ENCODE results near the gene CLTCL1. TPM values are rescaled to one million over a fixed set of nuclear protein-coding genes. Genes with fewer than 3 reads are reported as not detected.

CLTCL1 gene
- total and polyA plus RNA-seq, 4 experiments from 2014 or later = 0.80 to 1.7 TPM; not detected in 2

DNA sequence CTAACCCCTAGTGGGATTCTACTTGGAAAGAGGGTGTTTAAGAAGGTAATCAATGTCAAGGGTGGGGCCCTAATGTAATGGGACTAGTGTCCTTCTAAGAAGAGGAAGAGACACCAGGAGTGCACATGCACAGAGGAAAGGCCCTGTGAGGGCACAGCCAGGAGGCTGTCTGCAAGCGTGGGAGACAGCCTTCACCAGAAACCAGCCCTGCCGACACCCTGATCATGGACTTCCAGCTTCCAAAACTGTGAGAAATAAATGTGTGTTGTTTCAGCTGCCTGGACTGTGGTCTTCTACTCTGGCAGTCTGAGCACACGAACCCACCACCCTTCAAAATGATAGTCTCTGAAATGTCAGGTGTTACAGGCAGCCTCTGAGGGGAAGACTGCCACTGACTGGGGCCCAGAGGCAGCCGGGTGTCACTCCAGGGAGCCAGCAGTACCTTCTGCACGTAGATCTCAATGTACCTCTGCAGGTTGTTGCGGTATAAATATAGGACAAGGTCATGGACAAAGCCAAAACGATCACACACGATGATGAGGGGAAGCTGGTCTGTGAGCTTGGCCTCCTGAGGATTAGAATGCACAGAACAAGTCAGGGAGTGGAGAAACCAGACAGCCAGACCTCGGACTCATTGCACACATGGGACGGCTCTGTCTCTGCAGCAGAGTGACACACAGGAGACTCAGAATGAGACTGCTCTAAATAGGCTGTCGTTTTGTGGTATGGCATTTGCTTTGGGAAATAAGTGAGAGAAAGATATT is 69.1 kb downstream of the CLTCL1 start:
- Histone ChIP-seq H3K27ac (ENCODE audit: low read depth, low read length) (no peak overlapping the region), H3K9me3 (ENCODE audit: control insufficient read depth in 1 of 2, low read length in 2 of 2) (no peaks in the 10 kb centered on the region), H3K4me1 (ENCODE audit: insufficient read depth, low read length) (peaks cover 7% of the 10 kb centered on the region), H3K36me3 (ENCODE audit: insufficient read depth, low read length) (no peaks in the 10 kb centered on the region), H3K27me3 (ENCODE audit: insufficient read depth, low read length) (no peaks in the 10 kb centered on the region), H3K4me3 (ENCODE audit: low read length in 2 of 2) (no peak overlapping the region)
- intact Hi-C loops (cut with micrococcal nuclease) = no loop called here
- Mint-ChIP-seq H3K4me3 (no peak overlapping the region), H3K4me1 (peaks cover 0 to 4% (median 3%) of the 10 kb centered on the region in 4 donors), H3K9me3 (no peaks in the 10 kb centered on the region), H3K36me3 (no peaks in the 10 kb centered on the region), H3K27me3 (no peaks in the 10 kb centered on the region), H3K27ac (no peak overlapping the region)
- no peak for DNase-seq
- POLR2A ChIA-PET (ENCODE audit: partially characterized antibody) = no interaction called here
- CTCF ChIA-PET (ENCODE audit: partially characterized antibody) = interaction anchor here (1.7 kb wide), 1 partner anchor 408 kb away, joined by 6 read pairs; no protein-coding TSS in a partner anchor

DNA sequence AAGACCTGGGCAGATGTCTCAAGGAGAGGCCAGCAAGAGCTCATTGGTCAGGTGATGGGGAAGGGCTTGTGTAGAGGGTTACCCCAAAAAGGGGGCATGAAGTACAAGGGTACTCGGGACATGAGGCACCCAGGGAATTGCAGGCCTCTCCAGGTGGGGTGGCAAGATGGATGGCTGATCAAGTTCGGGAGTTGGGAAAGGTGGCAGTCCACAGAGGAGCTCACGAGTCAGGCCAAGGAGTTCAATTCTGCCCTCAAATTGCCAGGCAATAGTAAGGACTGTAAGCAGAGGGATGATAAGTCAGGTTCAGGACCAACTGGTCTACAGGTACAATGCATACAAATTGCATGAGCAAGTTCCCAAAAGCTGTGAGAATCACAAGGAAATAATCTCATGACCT is 70.7 kb downstream of the CLTCL1 start:
- Mint-ChIP-seq H3K27me3 (no peaks in the 10 kb centered on the region), H3K9me3 (no peaks in the 10 kb centered on the region), H3K27ac (no peak overlapping the region), H3K4me3 (no peak overlapping the region), H3K4me1 (peaks cover 0 to 4% (median 3%) of the 10 kb centered on the region in 4 donors), H3K36me3 (no peaks in the 10 kb centered on the region)
- H3K27me3 ChIP-seq (ENCODE audit: insufficient read depth, low read length) = no peaks in the 10 kb centered on the region
- no peak overlapping the region for H3K4me3 ChIP-seq (ENCODE audit: low read length in 2 of 2)
- ChIA-PET CTCF (ENCODE audit: partially characterized antibody) (interaction anchor here (1.0 to 1.2 kb wide), 2 partner anchors 10 to 40 kb away, joined by 3 read pairs; no protein-coding TSS in a partner anchor), POLR2A (ENCODE audit: partially characterized antibody) (no interaction called here)
- no peak overlapping the region for H3K27ac ChIP-seq (ENCODE audit: low read depth, low read length)
- DNase-seq = no peak
- no peaks in the 10 kb centered on the region for H3K9me3 ChIP-seq (ENCODE audit: control insufficient read depth in 1 of 2, low read length in 2 of 2)
- H3K36me3 ChIP-seq (ENCODE audit: insufficient read depth, low read length) = no peaks in the 10 kb centered on the region
- intact Hi-C loops (cut with micrococcal nuclease) = no loop called here
- peaks cover 7% of the 10 kb centered on the region for H3K4me1 ChIP-seq (ENCODE audit: insufficient read depth, low read length)

DNA sequence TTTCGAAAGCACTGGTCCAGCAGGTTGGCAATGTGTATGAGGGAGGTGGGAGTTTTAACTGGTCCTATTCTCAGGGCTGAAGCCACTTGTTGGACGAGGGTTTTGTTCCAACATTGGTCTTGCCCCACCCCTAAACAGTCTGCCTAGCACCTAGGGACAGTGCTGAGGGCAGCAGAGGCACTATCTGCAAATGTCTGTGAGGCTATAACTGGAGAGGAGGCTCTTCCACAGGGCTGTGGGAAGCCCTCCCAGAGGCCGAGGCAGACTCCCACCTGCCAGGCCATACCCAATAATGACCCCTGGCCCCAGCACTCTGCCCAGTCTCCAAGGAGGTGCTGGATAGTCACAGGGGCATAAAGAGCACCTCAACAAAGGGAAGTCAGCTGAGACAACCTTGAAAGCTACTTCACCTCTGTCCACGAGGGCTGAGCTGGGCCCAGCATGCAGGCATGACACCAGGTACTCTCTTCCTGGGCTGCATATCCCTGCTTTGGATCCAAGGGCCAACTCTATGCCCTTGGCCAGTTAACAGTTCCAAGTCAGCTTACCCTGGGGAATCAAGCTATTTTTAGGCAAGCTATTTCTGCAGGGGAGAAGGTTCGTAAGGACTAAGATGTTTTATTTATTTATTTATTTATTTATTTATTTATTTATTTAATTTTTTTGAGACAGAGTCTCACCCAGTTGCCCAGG is 72.8 kb downstream of the CLTCL1 start:
- no peaks in the 10 kb centered on the region for H3K27me3 Mint-ChIP-seq
- no peaks in the 10 kb centered on the region for H3K9me3 ChIP-seq (ENCODE audit: control insufficient read depth in 1 of 2, low read length in 2 of 2)
- H3K9me3 Mint-ChIP-seq = no peaks in the 10 kb centered on the region
- intact Hi-C loops (cut with micrococcal nuclease) = no loop called here
- ChIA-PET POLR2A (ENCODE audit: partially characterized antibody) (no interaction called here), CTCF (ENCODE audit: partially characterized antibody) (no interaction called here)
- H3K36me3 Mint-ChIP-seq = no peaks in the 10 kb centered on the region
- peaks cover 0 to 4% (median 3%) of the 10 kb centered on the region in 4 donors for H3K4me1 Mint-ChIP-seq
- H3K27ac ChIP-seq (ENCODE audit: low read depth, low read length) = no peak overlapping the region
- no peak overlapping the region for H3K27ac Mint-ChIP-seq
- H3K4me3 Mint-ChIP-seq = no peak overlapping the region
- H3K36me3 ChIP-seq (ENCODE audit: insufficient read depth, low read length) = no peaks in the 10 kb centered on the region
- no peaks in the 10 kb centered on the region for H3K27me3 ChIP-seq (ENCODE audit: insufficient read depth, low read length)
- H3K4me3 ChIP-seq (ENCODE audit: low read length in 2 of 2) = no peak overlapping the region
- peaks cover 7% of the 10 kb centered on the region for H3K4me1 ChIP-seq (ENCODE audit: insufficient read depth, low read length)
- no peak for DNase-seq

DNA sequence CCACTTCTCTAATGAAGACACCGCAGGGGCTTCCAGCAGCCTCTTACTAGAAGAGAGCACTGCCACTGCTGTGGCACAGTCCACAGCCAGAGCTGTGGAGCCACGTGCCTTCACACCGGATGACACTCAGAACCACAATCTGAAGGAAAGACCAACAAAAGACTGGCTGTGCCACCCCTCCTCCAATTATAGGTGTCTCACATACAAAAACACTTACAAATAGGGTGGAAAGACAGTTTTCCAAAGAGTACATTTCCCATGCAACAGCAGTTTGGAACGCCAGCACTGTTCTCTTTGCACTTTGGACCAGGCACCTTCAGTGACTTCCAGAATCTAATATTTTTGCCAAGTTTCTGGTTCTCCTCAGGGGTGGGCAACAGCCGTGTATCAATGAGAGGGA is 74.9 kb downstream of the CLTCL1 start:
- H3K27ac Mint-ChIP-seq = no peak overlapping the region
- H3K36me3 Mint-ChIP-seq = no peaks in the 10 kb centered on the region
- peaks cover 0 to 4% (median 3%) of the 10 kb centered on the region in 4 donors for H3K4me1 Mint-ChIP-seq
- H3K4me3 Mint-ChIP-seq = no peak overlapping the region
- Histone ChIP-seq H3K9me3 (ENCODE audit: control insufficient read depth in 1 of 2, low read length in 2 of 2) (no peaks in the 10 kb centered on the region), H3K36me3 (ENCODE audit: insufficient read depth, low read length) (no peaks in the 10 kb centered on the region), H3K27ac (ENCODE audit: low read depth, low read length) (no peak overlapping the region), H3K4me3 (ENCODE audit: low read length in 2 of 2) (no peak overlapping the region), H3K4me1 (ENCODE audit: insufficient read depth, low read length) (peaks cover 7% of the 10 kb centered on the region), H3K27me3 (ENCODE audit: insufficient read depth, low read length) (no peaks in the 10 kb centered on the region)
- ChIA-PET CTCF (ENCODE audit: partially characterized antibody) (no interaction called here), POLR2A (ENCODE audit: partially characterized antibody) (no interaction called here)
- no peak for DNase-seq
- no peaks in the 10 kb centered on the region for H3K9me3 Mint-ChIP-seq
- peaks cover 0 to 5% of the 10 kb centered on the region in 2 donors for H3K27me3 Mint-ChIP-seq
- intact Hi-C loops (cut with micrococcal nuclease) = no loop called here

DNA sequence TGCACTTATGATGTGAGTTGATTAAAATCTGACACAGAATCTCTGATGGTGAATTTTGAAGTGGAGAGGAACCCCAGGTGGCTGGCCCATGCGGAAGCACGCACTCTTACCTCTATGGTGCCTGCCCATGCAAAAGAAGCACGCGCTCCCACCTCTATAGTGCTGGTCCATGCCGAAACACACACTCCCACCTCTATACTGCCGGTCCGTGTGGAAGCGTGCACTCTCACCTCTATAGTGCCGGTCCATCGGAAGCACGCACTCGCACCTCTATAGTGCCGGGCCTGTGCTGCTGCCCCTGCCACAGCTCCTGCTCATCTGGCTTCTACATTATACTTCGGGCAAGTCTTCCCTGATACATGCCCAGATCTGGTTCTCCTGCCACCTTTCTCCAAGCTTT is 76.2 kb downstream of the CLTCL1 start:
- Histone ChIP-seq H3K36me3 (ENCODE audit: insufficient read depth, low read length) (no peaks in the 10 kb centered on the region), H3K4me3 (ENCODE audit: low read length in 2 of 2) (no peak overlapping the region), H3K27me3 (ENCODE audit: insufficient read depth, low read length) (no peaks in the 10 kb centered on the region), H3K4me1 (ENCODE audit: insufficient read depth, low read length) (peaks cover 7% of the 10 kb centered on the region), H3K9me3 (ENCODE audit: control insufficient read depth in 1 of 2, low read length in 2 of 2) (no peaks in the 10 kb centered on the region), H3K27ac (ENCODE audit: low read depth, low read length) (no peak overlapping the region)
- ChIA-PET POLR2A (ENCODE audit: partially characterized antibody) (no interaction called here), CTCF (ENCODE audit: partially characterized antibody) (no interaction called here)
- no peaks in the 10 kb centered on the region for H3K36me3 Mint-ChIP-seq
- H3K4me1 Mint-ChIP-seq = peaks cover 0 to 4% (median 3%) of the 10 kb centered on the region in 4 donors
- H3K4me3 Mint-ChIP-seq = no peak overlapping the region
- no peaks in the 10 kb centered on the region for H3K9me3 Mint-ChIP-seq
- no peak for DNase-seq
- intact Hi-C loops (cut with micrococcal nuclease) = no loop called here
- H3K27ac Mint-ChIP-seq = no peak overlapping the region
- H3K27me3 Mint-ChIP-seq = peaks cover 0 to 5% of the 10 kb centered on the region in 2 donors

DNA sequence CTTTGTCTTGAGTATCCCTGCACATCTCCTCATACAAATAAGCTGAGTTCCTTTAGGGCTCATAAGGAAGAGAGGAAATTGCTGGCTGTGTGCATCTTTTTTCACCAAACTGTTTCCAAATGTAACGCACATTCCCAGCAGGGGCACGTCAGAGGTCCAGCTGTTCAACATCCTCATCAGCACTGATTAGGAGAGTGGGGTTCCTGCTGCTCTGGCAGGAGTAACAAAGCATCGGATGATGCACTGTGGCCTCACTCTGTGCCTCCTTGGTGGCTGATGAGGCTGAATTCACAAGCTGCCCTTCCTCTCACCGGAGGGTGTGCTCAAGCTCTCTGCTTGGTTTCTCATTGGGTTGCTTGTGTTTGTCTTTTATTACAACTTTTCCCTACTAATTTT is 77.4 kb downstream of the CLTCL1 start:
- no peaks in the 10 kb centered on the region for H3K36me3 ChIP-seq (ENCODE audit: insufficient read depth, low read length)
- no peaks in the 10 kb centered on the region for H3K9me3 ChIP-seq (ENCODE audit: control insufficient read depth in 1 of 2, low read length in 2 of 2)
- Mint-ChIP-seq H3K27me3 (peaks cover 7 to 9% of the 10 kb centered on the region in 2 donors), H3K9me3 (no peaks in the 10 kb centered on the region), H3K27ac (no peak overlapping the region), H3K36me3 (peaks cover 0 to 8% of the 10 kb centered on the region in 2 donors), H3K4me3 (no peak overlapping the region), H3K4me1 (peaks cover 0 to 4% (median 3%) of the 10 kb centered on the region in 4 donors)
- H3K27me3 ChIP-seq (ENCODE audit: insufficient read depth, low read length) = no peaks in the 10 kb centered on the region
- POLR2A ChIA-PET (ENCODE audit: partially characterized antibody) = no interaction called here
- intact Hi-C loops (cut with micrococcal nuclease) = no loop called here
- no peak for DNase-seq
- CTCF ChIA-PET (ENCODE audit: partially characterized antibody) = no interaction called here
- H3K4me1 ChIP-seq (ENCODE audit: insufficient read depth, low read length) = peaks cover 7% of the 10 kb centered on the region
- H3K27ac ChIP-seq (ENCODE audit: low read depth, low read length) = no peak overlapping the region
- no peak overlapping the region for H3K4me3 ChIP-seq (ENCODE audit: low read length in 2 of 2)

DNA sequence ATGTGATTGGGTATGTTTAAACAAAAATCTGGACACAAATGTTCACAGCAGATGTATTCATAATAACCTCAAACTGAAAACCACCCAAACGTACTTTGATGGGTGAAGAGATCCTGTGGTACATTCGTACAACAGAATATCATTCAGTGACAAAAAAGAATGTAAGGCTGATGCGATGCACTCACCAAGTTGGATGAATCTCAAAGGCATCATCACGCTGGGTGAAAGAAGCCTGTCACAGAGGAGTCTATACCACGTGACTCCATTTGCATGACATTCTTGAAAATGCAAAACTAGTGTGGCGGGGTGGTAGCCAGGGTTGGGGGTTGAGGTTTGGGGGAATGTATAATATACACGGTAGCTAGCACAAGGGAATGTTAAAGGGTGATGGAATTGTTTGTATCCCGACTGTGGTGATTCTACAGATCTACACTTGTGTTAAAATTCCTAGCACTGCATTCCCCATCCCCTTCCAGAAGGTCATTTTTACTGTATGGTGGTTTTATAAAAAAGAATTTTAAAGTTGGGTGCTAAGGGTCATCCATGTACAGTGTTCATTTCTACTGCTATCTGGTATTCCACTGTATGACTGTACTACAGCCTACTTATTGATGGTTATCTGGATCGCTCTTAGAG is 78.0 kb downstream of the CLTCL1 start:
- Mint-ChIP-seq H3K9me3 (no peaks in the 10 kb centered on the region), H3K4me3 (no peak overlapping the region), H3K27ac (no peak overlapping the region), H3K36me3 (peaks cover 0 to 8% of the 10 kb centered on the region in 2 donors), H3K27me3 (peaks cover 7 to 9% of the 10 kb centered on the region in 2 donors), H3K4me1 (peaks cover 0 to 4% (median 3%) of the 10 kb centered on the region in 4 donors)
- DNase-seq = no peak
- Histone ChIP-seq H3K36me3 (ENCODE audit: insufficient read depth, low read length) (no peaks in the 10 kb centered on the region), H3K4me3 (ENCODE audit: low read length in 2 of 2) (no peak overlapping the region), H3K4me1 (ENCODE audit: insufficient read depth, low read length) (peaks cover 7% of the 10 kb centered on the region), H3K27ac (ENCODE audit: low read depth, low read length) (no peak overlapping the region), H3K9me3 (ENCODE audit: control insufficient read depth in 1 of 2, low read length in 2 of 2) (no peaks in the 10 kb centered on the region), H3K27me3 (ENCODE audit: insufficient read depth, low read length) (no peaks in the 10 kb centered on the region)
- intact Hi-C loops (cut with micrococcal nuclease) = no loop called here
- POLR2A ChIA-PET (ENCODE audit: partially characterized antibody) = no interaction called here
- CTCF ChIA-PET (ENCODE audit: partially characterized antibody) = no interaction called here
